Measurements from ENCODE around the gene ATP2A3. TPM values are rescaled to one million over a fixed set of nuclear protein-coding genes. Genes with fewer than 3 reads are reported as not detected.

The ATP2A3 gene
- polyA plus RNA-seq, 3 donors: 6.9 to 46.5 (median 9.5) TPM

DNA sequence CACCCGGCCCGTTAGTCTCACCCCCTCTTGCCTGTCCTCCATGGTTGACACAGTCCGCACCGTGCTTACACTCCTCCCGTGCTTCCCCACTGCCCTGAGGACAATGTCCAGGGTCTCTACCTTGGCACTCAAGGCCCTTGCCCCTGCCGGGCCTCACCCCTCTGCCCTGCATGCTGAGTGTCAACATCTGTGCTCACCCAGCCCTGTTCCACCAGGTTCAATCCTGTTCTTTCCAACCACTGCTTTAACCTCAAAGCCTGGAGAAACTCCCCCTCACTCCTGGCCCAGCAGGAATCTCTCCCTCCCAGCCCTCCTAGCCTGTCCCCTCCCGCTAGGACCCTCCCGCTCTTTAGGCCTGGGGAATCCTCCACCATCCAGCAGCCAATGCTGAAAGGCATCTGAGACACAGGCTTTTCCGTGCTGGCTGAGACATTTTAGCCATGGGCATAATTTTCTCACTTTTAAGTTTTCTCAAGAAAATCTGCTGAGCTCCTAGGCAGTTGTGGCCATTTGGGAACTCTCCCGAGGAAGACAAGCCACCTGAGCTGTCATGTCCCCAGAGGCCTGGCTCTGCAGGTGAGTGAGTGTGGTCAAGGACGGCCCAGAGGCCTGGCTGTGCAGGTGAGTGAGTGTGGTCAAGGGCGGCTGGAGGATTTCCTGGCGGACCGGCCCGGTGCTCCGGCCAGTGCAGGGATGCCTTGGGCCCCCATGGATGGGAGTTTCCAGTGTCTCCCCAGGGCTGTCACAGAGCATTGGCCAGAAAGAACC lies 37.2 kb downstream of the ATP2A3 start:
- peaks cover 43 to 74% of the 10 kb centered on the region in 2 donors for H3K36me3 ChIP-seq (replicated peaks in 1 of 2; ENCODE audit: control insufficient read depth in 1 of 2, insufficient read depth in 2 of 2, low read length in 2 of 2)
- Mint-ChIP-seq H3K27me3 (ENCODE audit: low read depth in 3 of 3) (peaks cover 0 to 3% (median 1%) of the 10 kb centered on the region in 3 donors), H3K4me1 (peaks cover under 1% of the 10 kb centered on the region), H3K9me3 (peaks cover 0 to 3% (median 0%) of the 10 kb centered on the region in 7 donors), H3K27ac (peak overlapping the region in 2 of 7 donors; percentile 42 to 62), H3K36me3 (peaks cover 45 to 77% of the 10 kb centered on the region in 2 donors), H3K4me3 (no peak overlapping the region)
- H3K4me3 ChIP-seq (replicated peaks in 1 of 3; ENCODE audit: low read depth in 2 of 3, low read length in 3 of 3): no peak overlapping the region
- no peak for DNase-seq
- H3K27ac ChIP-seq (ENCODE audit: low read depth in 1 of 2, low read length in 2 of 2): no peak overlapping the region
- no peaks in the 10 kb centered on the region for H3K79me2 ChIP-seq (ENCODE audit: insufficient read depth, low read length)
- H2AFZ ChIP-seq (ENCODE audit: insufficient read depth, low read depth, low read length, poor library complexity, severe bottlenecking): no peak overlapping the region
- H3K9me3 ChIP-seq (replicated peaks in 1 of 2; ENCODE audit: control insufficient read depth in 1 of 2, insufficient read depth in 1 of 2, low read length in 2 of 2): no peaks in the 10 kb centered on the region
- no peaks in the 10 kb centered on the region for H4K20me1 ChIP-seq (ENCODE audit: insufficient read depth, low read length)
- intact Hi-C loops (cut with micrococcal nuclease): loop anchor here in 1 of 2 donors (5.0 kb wide), 1 partner anchor 85 kb away; no protein-coding TSS in a partner anchor
- no peak overlapping the region for H3K4me2 ChIP-seq (replicated peaks; ENCODE audit: extremely low read depth, low read length, poor library complexity, severe bottlenecking)
- TF ChIP-seq, protein P1, sequence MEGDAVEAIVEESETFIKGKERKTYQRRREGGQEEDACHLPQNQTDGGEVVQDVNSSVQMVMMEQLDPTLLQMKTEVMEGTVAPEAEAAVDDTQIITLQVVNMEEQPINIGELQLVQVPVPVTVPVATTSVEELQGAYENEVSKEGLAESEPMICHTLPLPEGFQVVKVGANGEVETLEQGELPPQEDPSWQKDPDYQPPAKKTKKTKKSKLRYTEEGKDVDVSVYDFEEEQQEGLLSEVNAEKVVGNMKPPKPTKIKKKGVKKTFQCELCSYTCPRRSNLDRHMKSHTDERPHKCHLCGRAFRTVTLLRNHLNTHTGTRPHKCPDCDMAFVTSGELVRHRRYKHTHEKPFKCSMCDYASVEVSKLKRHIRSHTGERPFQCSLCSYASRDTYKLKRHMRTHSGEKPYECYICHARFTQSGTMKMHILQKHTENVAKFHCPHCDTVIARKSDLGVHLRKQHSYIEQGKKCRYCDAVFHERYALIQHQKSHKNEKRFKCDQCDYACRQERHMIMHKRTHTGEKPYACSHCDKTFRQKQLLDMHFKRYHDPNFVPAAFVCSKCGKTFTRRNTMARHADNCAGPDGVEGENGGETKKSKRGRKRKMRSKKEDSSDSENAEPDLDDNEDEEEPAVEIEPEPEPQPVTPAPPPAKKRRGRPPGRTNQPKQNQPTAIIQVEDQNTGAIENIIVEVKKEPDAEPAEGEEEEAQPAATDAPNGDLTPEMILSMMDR (IDR thresholded peaks at IDR 0.05): no peak
- no peaks in the 10 kb centered on the region for H3K27me3 ChIP-seq (ENCODE audit: control insufficient read depth in 2 of 2, insufficient read depth in 2 of 2, low read length in 2 of 2)
- 95% methylated on average over 12 of the region's 16 CpGs for WGBS (ENCODE audit: insufficient coverage)
- no peak overlapping the region for H3K9ac ChIP-seq (ENCODE audit: insufficient read depth, low read length, poor library complexity, severe bottlenecking)
- no peaks in the 10 kb centered on the region for H3K4me1 ChIP-seq (ENCODE audit: control insufficient read depth in 1 of 2, insufficient read depth in 2 of 2, low read length in 2 of 2)

GRCh38 chr17:3925684-3926485 lies 38.4 kb downstream of the ATP2A3 start:
- Histone ChIP-seq H2AFZ (ENCODE audit: insufficient read depth, low read depth, low read length, poor library complexity, severe bottlenecking) (no peak overlapping the region), H3K9ac (ENCODE audit: insufficient read depth, low read length, poor library complexity, severe bottlenecking) (no peak overlapping the region), H3K9me3 (replicated peaks in 1 of 2; ENCODE audit: control insufficient read depth in 1 of 2, insufficient read depth in 1 of 2, low read length in 2 of 2) (no peaks in the 10 kb centered on the region), H3K36me3 (replicated peaks in 1 of 2; ENCODE audit: control insufficient read depth in 1 of 2, insufficient read depth in 2 of 2, low read length in 2 of 2) (peaks cover 40 to 62% of the 10 kb centered on the region in 2 donors), H3K27ac (ENCODE audit: low read depth in 1 of 2, low read length in 2 of 2) (peak overlapping the region in 1 of 2 donors; percentile 5), H3K27me3 (ENCODE audit: control insufficient read depth in 2 of 2, insufficient read depth in 2 of 2, low read length in 2 of 2) (no peaks in the 10 kb centered on the region), H3K79me2 (ENCODE audit: insufficient read depth, low read length) (no peaks in the 10 kb centered on the region), H3K4me2 (replicated peaks; ENCODE audit: extremely low read depth, low read length, poor library complexity, severe bottlenecking) (no peak overlapping the region), H3K4me3 (replicated peaks in 1 of 3; ENCODE audit: low read depth in 2 of 3, low read length in 3 of 3) (no peak overlapping the region), H3K4me1 (ENCODE audit: control insufficient read depth in 1 of 2, insufficient read depth in 2 of 2, low read length in 2 of 2) (no peaks in the 10 kb centered on the region), H4K20me1 (ENCODE audit: insufficient read depth, low read length) (no peaks in the 10 kb centered on the region)
- TF ChIP-seq, protein P1 (IDR thresholded peaks at IDR 0.05): no peak
- peaks cover 0 to 3% (median 3%) of the 10 kb centered on the region in 3 donors for H3K27me3 Mint-ChIP-seq (ENCODE audit: low read depth in 3 of 3)
- peaks cover 0 to 3% (median 0%) of the 10 kb centered on the region in 7 donors for H3K9me3 Mint-ChIP-seq
- H3K36me3 Mint-ChIP-seq: peaks cover 36 to 65% of the 10 kb centered on the region in 2 donors
- H3K4me3 Mint-ChIP-seq: no peak overlapping the region
- intact Hi-C loops (cut with micrococcal nuclease): loop anchor here in 1 of 2 donors (5.0 kb wide), 1 partner anchor 86 kb away; no protein-coding TSS in a partner anchor
- no peak for DNase-seq
- peaks cover 2% of the 10 kb centered on the region for H3K4me1 Mint-ChIP-seq
- peak overlapping the region in 3 of 7 donors; percentile 25 to 67 (median 42) for H3K27ac Mint-ChIP-seq
- WGBS (ENCODE audit: insufficient coverage): 71% methylated on average over 11 of the region's 17 CpGs

Measured in CD14-positive monocyte (primary cell).